Activated T-cell treated with anti-CD3 and anti-CD28 coated beads for 1 hour (primary cell): ENCODE data around the gene BNIP2.
"Not testable (repeated sequence)": the region's sequence is repeated elsewhere in the genome, so short reads cannot be mapped to it uniquely, and the experiment has no call there.

Experiments
- DNase-seq: peaks from one replicate; pipeline ENCODE4 v3.0.0-alpha.2; 2020; ENCODE audit warnings: low read depth

BNIP2 gene, protein sequence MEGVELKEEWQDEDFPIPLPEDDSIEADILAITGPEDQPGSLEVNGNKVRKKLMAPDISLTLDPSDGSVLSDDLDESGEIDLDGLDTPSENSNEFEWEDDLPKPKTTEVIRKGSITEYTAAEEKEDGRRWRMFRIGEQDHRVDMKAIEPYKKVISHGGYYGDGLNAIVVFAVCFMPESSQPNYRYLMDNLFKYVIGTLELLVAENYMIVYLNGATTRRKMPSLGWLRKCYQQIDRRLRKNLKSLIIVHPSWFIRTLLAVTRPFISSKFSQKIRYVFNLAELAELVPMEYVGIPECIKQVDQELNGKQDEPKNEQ

DNA sequence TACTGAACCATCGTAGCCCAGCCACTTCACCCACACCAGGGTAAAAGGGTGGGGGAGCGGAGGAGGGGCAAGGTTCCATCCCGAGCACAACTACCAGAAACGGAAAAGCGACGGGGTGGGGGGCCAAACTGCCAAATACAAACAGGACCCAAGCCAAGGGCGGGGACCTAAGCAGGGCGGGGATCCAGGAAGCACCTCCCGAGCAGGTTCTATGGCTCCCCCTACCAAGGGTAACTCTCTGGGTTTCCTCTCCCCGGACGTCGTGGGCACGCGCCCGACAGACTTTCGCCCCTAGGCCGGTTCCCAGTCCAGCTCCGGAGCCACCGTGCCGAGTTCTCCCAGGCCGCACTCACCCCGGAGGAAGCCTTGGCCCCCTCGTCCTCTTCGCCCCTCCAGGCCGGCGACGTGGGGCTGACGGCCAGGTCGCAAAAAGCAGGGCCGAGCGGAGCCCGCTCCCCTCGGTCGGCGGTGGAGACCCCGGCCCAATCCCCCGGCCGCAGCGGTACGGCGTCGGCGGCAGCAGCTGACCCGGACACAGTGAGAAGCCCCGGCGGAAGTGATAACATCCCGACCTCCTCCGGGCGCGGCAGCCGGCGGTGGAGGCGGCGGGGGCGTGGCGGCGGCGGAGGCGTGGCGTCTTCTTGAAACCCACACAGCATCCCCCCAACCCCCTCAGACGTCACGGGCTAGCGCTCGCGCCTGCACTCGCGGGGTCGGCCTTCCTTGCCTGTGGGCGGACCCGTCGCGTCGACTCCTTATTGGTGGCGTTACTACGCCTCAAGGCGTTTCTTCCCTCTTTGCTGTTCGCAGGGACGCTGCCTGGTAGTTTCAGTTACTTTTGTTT lies at the start of gene BNIP2:
TSS of gene BNIP2 (minus strand) at position 539 of the 844 bp plus-strand sequence. CDS start 6,863 bp downstream, outside the sequence.
- peak; percentile 98 for DNase-seq

DNA sequence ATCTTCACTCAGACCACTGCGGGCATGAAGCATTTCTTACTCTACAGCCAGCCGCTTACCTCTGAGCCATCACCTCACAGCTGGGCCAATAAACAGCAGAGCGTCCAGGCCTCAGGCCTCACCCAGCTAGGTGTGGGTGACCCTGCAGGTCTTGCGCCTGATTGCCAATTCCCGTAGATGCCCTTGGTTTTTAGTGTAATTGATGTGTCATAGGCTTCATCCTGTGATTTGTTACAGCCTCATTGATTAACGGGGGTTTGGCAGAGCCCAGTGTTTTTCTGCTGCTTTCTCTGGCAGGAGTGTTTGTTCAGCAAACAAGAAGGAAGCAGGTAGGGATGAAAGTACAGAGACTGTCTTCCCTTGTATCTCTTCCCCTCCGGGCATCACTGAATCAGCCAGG lies 49.6 kb upstream of the BNIP2 start:
- no peak for DNase-seq

DNA sequence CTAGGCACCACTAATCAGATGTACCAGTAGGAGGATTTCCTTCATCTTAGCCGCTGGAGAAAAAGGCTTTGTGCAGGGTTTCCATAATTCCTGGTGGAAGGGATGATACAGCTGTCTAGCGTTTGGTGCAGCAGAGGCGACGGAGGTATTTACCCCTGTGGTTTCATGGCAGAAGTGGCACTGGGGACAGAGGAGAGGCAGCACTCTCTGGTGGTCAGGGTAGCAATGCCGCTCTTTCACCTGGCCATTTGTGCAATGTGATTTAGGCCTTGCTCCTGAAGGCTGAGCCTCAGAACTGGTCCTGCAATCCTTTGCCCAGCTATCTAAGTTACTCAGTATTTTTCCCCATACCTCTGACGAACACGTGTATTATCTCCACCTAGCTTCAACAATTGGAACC lies 47.1 kb upstream of the BNIP2 start:
- no peak for DNase-seq

DNA sequence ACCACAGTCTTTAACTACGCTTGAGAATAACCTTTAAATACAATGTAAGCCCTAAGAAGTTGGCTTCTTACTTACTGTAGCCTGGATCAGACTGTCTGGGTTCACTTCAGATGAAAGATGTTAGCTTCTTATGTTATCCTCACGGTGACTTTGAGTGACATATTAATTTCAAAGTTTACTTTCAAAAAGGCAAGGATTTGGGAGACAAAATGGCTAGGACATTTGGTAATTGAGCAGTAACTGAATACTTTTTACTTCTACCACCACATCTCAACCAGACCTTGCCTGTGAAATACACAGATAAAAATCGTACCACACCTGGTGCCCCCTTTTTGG lies 36.0 kb upstream of the BNIP2 start:
- no peak for DNase-seq

DNA sequence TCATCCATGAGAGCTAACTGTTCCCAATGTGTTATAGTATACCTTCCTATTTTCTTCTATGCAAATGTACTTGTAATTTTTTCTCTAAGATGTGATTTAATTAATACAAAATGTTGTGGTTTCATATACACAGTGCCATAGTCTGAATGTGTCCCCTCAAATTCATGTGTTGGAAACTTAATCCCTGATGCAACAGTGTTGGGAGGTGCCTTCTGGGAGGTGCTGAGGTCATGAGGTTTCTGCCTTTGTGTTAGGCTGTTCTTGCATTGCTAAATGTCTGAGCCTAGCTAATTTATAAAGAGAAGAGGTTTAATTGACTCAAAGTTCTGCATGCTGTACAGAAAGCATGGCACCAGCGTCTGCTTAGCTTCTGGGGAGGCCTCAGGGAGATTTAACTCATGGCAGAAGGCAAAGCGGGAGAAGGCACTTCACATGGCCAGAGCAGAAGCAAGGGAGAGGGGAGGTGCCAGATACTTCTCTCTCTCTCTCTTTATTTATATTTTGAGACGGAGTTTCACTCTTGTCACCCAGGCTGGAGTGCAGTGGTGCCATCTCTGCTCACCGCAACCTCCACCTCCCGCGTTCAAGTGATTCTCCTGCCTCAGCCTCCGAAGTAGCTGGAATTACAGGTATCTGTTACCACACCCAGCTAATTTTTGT lies 34.7 kb upstream of the BNIP2 start:
- no peak for DNase-seq

DNA sequence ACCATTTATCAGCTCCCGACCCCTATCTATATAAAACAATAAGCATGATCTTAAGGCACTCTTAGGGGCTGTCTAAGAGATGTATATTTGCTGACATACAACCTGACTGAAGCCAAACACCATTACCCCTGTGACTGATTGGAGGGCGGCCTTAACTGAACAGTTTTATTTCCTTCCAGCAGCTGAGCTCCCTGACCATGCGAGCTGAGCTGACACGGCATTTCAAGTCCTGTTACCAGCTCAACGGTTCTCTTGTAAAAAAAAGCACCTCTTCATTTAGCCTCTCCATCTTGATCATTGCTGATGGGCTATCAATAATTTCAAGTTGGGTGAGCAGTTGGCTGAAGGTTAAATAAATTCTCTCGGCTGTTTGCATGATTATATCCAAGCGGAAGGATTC lies 33.4 kb upstream of the BNIP2 start:
- no peak for DNase-seq

DNA sequence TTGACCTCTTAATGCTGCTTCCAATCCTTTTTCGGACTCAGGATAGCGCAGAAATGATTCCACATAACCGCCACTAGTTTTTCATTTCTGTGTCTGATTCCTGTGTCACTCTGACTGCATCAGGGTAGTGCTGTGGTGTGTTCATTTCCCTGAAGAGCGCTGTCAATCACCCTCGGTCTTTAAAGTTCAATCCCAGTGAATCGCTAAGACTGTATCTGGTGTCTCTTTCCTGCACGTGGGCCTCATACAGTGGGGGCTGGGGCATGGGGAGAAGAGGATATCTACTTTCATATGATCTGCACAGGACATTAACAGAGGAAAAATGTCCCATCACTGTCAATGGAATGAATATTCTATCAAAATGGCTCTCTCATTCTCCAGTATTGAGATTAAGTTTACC lies 32.9 kb upstream of the BNIP2 start:
- no peak for DNase-seq

DNA sequence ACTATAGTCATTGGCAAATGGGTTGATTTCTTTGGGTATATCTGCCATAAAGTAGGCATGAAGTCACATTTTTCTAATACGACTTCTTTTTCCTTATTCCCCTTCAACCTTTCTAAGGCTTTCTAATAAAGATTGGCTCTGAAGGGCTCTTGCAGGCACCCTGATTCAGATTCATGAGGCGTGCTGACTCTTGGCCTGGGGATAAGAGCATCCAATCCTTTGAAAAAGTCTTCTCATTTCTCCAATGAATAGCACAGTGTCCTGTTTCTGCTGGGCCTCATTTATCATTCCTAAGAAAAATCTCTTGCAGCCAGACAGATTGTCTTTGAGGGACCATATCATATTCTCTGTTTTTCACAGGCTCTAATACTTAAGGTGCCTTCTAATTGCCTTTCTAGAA lies 32.3 kb upstream of the BNIP2 start:
- no peak for DNase-seq

DNA sequence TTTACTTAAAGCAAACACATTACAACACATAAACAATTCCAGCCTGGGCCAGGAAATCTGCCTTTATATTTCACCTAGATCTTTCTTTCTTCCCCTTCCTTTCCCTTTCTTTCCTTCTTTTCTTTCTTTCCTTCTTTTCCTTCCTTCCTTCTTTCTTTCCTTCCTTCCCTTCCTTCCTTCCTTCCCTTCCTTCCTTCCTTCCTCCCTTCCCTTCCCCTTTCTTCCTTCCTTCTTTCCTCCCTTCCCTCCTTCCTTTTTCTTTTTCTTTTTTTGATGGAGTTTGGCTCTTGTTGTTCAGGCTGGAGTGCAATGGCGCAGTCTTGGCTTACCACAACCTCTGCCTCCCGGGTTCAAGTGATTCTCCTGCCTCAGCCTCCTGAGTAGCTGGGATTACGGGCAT lies 24.1 kb upstream of the BNIP2 start:
- DNase-seq = no peak

DNA sequence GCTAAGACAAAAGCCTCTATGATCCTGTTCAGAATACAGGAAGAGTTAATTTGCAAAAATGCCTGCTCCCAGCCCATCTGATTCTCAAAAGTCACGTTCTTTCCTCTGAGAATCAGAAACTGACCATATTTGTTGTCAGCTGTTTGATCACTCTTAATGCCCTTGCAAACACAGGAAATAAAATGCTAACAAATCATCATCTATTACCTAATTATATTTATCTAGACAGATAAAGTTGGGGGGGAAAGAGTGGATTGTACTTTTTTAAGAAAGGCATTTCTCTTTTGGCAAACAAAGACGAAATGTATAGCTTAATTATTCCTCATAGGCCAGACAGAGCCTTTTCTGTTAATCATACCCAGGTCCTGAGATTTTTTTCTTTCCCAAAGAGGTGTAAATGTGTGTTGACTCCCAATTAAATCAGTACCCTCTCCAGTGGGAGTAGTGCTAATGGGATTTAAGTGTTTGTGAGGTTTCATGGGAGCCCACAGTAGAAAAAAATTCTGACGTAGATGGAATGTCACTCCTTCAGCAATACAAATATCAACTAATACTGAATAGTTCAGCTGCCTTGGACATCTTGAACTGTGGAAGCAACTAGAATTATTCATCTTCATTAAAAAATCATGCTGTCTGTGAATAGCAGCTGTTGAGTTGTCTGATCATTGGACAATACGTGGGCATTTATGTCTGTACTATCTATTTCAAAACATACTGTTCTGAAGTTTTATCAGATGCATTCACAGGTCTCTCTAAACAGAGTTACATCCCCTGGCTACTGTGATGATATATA lies 22.5 kb upstream of the BNIP2 start:
- no peak for DNase-seq

DNA sequence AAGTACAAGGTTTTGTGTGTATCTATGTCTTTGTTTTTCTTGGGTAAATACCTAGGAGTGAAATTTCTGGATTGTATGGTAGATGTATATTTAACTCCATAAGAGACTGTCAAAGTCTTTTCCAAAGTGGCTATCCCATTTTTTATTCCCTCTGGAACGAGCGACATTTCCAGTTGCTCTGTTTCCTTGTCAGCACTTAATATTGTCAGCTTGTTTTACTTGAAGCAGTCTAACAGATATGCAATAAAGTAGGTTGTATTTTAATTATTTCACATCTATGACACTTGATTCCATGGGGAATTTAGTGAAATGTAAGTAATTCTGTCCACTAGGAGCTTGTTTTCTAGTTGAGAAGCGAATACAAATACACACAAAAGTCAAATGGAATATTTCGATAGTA lies 18.5 kb upstream of the BNIP2 start:
- DNase-seq = no peak

DNA sequence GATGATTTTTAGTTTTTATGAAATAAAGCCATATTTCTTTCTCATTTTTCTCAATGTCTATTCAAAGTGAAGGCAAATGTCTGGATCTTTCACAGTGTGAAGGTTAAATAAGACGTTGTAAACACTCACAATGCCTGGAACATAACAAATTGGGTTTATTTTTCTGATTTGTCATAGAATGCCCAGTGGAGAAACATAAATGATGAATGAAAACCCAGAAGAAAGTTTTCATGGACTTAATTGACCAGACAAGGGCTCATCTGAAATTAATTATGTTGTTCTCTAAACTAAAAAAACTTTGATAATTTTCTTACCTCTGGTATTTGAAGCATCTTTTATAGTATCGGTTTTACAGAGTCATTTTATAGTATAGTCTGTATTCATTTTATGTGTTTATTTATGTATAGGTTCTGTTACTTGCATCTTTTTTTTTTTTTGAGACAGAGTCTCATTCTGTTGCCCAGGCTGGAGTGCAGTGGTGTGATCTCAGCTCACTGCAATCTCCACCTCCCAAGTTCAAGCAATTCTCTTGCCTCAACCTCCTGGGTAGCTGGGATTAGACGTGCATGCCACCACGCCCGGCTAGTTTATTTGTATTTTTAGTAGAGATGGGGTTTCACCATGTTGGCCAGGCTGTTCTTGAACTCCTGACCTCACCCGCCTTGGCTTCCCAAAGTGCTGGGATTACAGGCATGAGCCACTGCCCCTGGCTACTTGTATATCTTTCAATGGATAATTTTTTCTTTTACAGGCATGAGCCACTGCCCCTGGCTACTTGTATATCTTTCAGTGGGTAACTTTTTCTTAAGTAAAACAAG lies 15.1 kb upstream of the BNIP2 start:
- no peak for DNase-seq

DNA sequence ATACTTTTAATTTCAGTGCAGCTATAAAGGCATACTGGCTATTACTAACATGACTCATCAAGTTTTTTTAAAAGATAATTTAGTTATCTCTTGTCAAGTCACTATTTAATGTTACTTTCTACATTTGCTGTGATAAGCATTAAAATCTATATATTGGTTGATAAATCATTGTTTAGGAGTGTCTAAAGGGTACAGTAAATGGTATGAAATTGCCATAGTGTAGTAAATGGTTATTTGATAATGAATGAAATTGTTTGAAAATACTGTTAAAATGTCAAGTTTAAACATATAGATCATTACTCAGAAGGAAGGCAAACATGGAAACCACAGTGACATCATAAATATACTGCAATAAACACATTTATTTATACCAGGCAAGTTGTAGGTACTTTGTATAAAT lies 13.2 kb upstream of the BNIP2 start:
- no peak for DNase-seq

DNA sequence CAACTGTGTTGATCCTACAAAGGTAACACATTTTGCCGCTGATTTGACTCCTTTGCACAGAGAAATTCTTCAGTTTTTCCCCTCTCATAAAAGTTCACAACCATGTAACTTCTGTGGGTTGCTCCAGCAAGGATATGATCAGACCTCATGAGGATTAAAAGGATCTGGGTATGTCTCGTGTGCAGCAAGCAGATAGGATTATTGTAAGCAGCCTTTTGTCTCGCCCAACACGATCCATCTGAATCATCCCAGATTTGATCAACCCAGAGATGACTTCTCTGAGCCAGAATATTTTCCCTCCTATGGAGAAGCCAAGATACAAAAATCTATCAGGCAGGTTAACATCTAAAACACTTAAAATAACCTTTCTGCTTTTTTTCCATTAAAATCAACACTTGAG lies 12.8 kb upstream of the BNIP2 start:
- no peak for DNase-seq

DNA sequence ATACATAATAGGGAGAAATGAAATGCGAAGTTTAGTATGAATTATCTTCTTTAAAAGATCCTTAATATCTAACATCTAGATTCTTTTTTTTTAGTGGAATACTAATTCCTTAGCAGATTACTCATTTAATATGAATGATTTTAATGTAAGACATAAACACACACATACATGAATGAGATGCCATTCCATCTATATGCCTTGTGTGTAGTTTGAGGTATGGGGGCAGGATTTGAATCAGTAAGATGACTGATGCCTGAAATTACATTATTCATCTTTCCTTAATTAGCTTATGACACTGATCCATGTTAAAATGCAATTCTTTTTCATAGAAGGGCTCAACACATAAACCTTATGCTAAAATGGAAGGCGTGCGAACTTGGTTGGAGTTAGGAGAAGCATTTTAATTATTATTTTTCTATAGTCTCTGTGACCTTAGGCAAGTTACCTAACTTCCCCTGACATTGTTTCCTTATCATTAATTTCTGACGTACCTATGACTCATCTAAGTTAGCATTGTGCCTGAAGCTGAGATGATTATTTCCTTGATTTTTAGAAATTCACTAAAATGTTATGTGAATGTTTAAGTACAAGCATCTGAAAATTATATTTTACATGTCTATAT lies 10.8 kb upstream of the BNIP2 start:
- no peak for DNase-seq

DNA sequence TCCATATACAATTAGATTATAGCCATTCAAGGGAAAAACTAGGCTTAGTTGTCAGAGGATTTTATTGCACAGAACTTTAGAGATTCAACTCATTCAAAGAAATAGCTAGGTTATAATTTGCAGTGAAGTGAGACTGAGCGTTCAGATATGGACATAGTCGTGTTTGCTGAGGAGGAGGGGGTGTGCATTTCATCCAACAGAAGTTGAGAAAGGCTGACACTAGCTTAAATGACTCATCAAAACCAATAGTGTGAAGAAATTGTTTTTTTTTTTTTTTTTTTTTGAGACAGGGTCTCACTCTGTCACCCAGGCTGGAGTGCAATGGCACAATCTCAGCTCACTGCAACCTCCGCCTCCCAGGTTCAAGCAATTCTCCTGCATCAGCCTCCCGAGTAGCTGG lies 8.9 kb upstream of the BNIP2 start:
- not testable (repeated sequence) for DNase-seq

DNA sequence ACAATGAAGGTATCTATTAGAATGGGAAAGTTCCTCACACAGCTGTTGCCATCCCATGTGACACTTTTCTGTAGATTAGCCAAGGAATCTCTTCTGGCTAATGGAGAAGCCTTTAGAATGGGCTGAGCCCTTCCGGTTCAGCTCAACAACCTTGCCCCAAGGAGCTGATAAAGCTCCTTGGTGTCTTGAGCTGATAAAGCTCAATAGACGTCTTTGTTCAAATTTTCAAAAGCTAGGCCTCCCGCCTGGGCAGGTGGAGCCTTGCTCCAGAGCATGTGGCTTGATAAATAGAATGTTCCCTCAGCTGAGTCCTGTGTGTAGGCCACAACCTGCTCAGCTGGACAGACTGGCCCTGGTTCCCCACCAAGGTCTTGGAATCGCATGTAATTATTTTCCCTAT lies 7.2 kb upstream of the BNIP2 start:
- DNase-seq = no peak

DNA sequence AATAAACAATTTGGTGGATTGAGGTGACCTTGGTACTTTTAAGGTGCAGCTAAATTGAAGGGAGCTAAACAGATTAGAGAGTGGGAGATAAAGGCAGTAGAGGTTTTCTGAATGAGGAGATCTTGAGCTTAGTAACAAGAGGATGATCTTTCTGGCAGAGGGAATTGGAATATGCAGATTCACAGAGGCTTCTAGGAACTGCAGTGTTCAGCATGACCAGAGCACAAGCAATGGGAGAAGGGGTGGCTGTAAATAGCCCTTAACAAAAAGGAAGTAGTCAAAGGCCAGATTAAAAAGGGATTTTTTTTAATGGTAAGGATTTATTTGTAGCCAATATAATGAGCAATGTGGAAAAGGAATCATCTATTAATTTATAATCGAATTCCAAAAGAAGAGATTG lies 5.7 kb upstream of the BNIP2 start:
- no peak for DNase-seq

DNA sequence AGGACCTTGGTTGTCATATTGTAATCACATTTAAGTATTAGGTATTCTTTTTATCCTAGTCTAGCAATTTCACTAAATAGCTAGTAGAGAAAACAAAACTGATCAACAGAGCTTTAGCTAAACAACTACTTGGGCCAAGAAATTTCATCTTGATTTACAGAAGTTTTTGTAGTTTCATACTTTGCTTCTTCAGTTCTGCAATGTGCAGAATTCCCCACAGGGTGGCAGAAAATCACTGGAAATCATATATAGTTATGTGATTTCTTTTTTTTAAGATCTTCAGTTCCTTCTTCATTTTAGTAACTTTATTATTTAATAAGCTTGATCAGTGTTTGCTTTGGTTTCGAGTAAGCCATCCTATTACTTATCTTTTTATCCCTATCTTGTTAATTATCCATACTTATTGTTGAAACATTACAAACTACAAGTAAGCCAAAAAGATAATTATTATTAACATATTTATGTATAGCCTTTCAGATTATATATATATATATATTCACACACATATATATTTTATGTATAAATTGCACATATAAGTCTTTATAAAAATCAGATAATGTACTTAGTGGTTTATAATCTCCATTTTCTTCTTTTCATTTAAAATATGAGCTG lies 2.2 kb upstream of the BNIP2 start:
- DNase-seq = peak; percentile 33

DNA sequence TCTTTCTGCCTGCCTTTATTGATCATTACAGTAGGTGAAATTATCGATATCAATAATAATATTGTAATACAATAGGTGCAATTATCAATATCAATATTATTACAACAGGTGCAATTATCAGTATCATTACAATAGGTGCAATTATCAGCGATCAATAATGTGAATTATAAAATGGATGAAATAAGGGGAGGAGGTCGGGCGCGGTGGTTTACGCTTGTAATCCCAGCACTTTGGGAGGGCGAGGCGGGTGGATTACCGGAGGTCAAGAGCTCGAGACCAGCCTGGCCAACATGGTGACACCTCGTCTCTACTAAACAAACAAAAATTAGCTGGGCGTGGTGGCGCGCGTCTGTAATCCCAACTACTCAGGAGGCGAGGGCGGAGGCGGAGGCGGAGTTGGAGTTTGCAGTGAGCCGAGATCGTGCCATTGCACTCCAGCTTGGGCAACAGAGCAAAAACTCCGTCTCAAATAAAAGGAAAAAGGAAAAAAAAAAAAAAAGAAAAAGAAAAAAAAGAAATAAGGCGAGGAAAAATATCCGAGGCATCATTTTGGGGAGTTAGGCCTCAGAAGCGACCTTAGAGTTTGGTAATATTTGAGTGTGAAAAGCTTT lies 611 bp upstream of the BNIP2 start:
- DNase-seq = peak; percentile 45
